IMR-90 (cell line): Measurements from ENCODE around the gene MCM5. TPM values are rescaled to one million over a fixed set of nuclear protein-coding genes. Genes with fewer than 3 reads are reported as not detected.

Source experiments
- ATAC-seq: fragments of 200-7000 bp; cut with Tn5 transposase; 2 replicates; pipeline ENCODE4 v1.9.1; 2020; ENCODE audit warnings: low read depth, mild to moderate bottlenecking, moderate library complexity
- BruUV-seq: library from RNA; stranded (reverse); fragments of 400-500 nt; replicated peaks from 2 replicates; lab custom pipeline; 2021; lab: Mats Ljungman, UMichigan
- CTCF ChIA-PET: fragments of 300-600 bp; formaldehyde crosslinking; extraction: SDS; loops from one replicate; lab custom pipeline; 2021; ENCODE audit warnings: antibody characterized with exemption; lab: Yijun Ruan, JAX
- POLR2A ChIA-PET: fragments of 300-600 bp; sonication (Branson Sonifier 250); formaldehyde crosslinking; loops from one replicate; lab custom pipeline; 2022; ENCODE audit warnings: antibody characterized with exemption; ENCODE audit not compliant: unreplicated experiment; lab: Charles Lee
- DNase-seq: peaks from one replicate; pipeline ENCODE4 v3.0.0; 2013
- H2AFZ ChIP-seq: replicated peaks from 2 replicates; pipeline ENCODE3; 2013; ENCODE audit warnings: low read length, mild to moderate bottlenecking; ENCODE audit not compliant: poor library complexity
- H2AK5ac ChIP-seq: 2 replicates; pipeline ENCODE4 v1.6.1; 2013; ENCODE audit warnings: low read depth, low read length, inconsistent platforms
- H2AK9ac ChIP-seq: replicated peaks from 2 replicates; pipeline ENCODE3; 2013; ENCODE audit warnings: mild to moderate bottlenecking, low read depth, low read length, moderate library complexity; ENCODE audit not compliant: poor library complexity
- H2BK120ac ChIP-seq: 2 replicates; pipeline ENCODE4 v1.6.1; 2013; ENCODE audit warnings: low read depth, low read length, inconsistent platforms
- H2BK15ac ChIP-seq: 3 replicates; pipeline ENCODE4 v1.6.1; 2013; ENCODE audit warnings: low read depth, low read length, inconsistent platforms
- H2BK20ac ChIP-seq: 2 replicates; pipeline ENCODE4 v1.6.1; 2013; ENCODE audit warnings: low read depth, mild to moderate bottlenecking, inconsistent platforms, low read length, moderate library complexity
- H2BK5ac ChIP-seq: 2 replicates; pipeline ENCODE4 v1.6.1; 2013; ENCODE audit warnings: mild to moderate bottlenecking, low read depth, low read length, inconsistent platforms; ENCODE audit not compliant: poor library complexity, severe bottlenecking
- H3K14ac ChIP-seq: replicated peaks from 2 replicates; pipeline ENCODE4 v1.6.1; 2013; ENCODE audit warnings: low read depth, low read length, inconsistent platforms
- H3K18ac ChIP-seq: 2 replicates; pipeline ENCODE4 v1.6.1; 2013; ENCODE audit warnings: low read depth, low read length, control low read depth
- H3K23ac ChIP-seq: 2 replicates; pipeline ENCODE4 v1.6.1; 2013; ENCODE audit warnings: low read depth, low read length, inconsistent platforms
- H3K27ac ChIP-seq: 2 replicates; pipeline ENCODE4 v1.5.1; 2013; ENCODE audit warnings: mild to moderate bottlenecking, control low read depth, low read length; ENCODE audit not compliant: insufficient read depth
- H3K27me3 ChIP-seq: 2 replicates; pipeline ENCODE4 v1.6.1; 2013; ENCODE audit warnings: low read length; ENCODE audit not compliant: control insufficient read depth, insufficient read depth
- H3K36me3 ChIP-seq: 2 replicates; pipeline ENCODE4 v1.6.1; 2013; ENCODE audit warnings: low read length, mixed read lengths; ENCODE audit not compliant: control insufficient read depth, insufficient read depth
- H3K4ac ChIP-seq: 2 replicates; pipeline ENCODE4 v1.6.1; 2013; ENCODE audit warnings: low read depth, low read length, inconsistent platforms
- H3K4me1 ChIP-seq: 2 replicates; pipeline ENCODE4 v1.6.1; 2013; ENCODE audit warnings: low read length, mixed read lengths; ENCODE audit not compliant: control insufficient read depth, insufficient read depth
- H3K4me2 ChIP-seq: 2 replicates; pipeline ENCODE4 v1.6.1; 2013; ENCODE audit warnings: low read depth, mild to moderate bottlenecking, control low read depth, low read length, moderate library complexity
- H3K4me3 ChIP-seq: 2 replicates; pipeline ENCODE4 v1.5.1; 2013; ENCODE audit warnings: low read depth, mild to moderate bottlenecking, control low read depth, low read length, moderate library complexity; ENCODE audit not compliant: insufficient read depth
- H3K56ac ChIP-seq: 2 replicates; pipeline ENCODE4 v1.6.1; 2013; ENCODE audit warnings: low read length, inconsistent platforms; ENCODE audit not compliant: insufficient read depth; ENCODE audit errors: extremely low read depth
- H3K79me1 ChIP-seq, 2 experiments: 2 replicates each; pipeline ENCODE4 v1.6.1; 2013; ENCODE audit warnings: low read length in 2 of 2, inconsistent platforms in 1 of 2, low read depth in 1 of 2
- H3K9ac ChIP-seq: 2 replicates; pipeline ENCODE4 v1.6.1; 2013; ENCODE audit warnings: low read depth, low read length, control low read depth
- H3K9me1 ChIP-seq: 2 replicates; pipeline ENCODE4 v1.6.1; 2013; ENCODE audit warnings: low read length, inconsistent platforms; ENCODE audit not compliant: insufficient read depth
- H3K9me3 ChIP-seq: 2 replicates; pipeline ENCODE4 v1.6.1; 2013; ENCODE audit warnings: low read length; ENCODE audit not compliant: control insufficient read depth, insufficient read depth
- H4K20me1 ChIP-seq: 2 replicates; pipeline ENCODE4 v1.6.1; 2013; ENCODE audit warnings: low read length, inconsistent platforms; ENCODE audit not compliant: insufficient read depth
- H4K5ac ChIP-seq: 2 replicates; pipeline ENCODE4 v1.6.1; 2013; ENCODE audit warnings: mild to moderate bottlenecking, low read depth, low read length, control low read depth
- H4K8ac ChIP-seq, 2 experiments: 2 replicates each; pipeline ENCODE4 v1.6.1; 2013; ENCODE audit warnings: low read depth in 2 of 2, low read length in 2 of 2, control low read depth in 1 of 2, inconsistent platforms in 1 of 2
- H4K91ac ChIP-seq: 2 replicates; pipeline ENCODE4 v1.6.1; 2013; ENCODE audit warnings: low read depth, low read length, inconsistent platforms; ENCODE audit not compliant: insufficient read depth
- BHLHE40 ChIP-seq: fragments of 150-350 bp; IDR thresholded peaks from 2 replicates; pipeline ENCODE4 v1.6.1; 2016; ENCODE audit warnings: mild to moderate bottlenecking, low read depth, low read length
- CHD1 ChIP-seq: IDR thresholded peaks from 2 replicates; pipeline ENCODE4 v1.6.1; 2012; ENCODE audit warnings: low read depth, low read length, improper control_type of control experiment
- CTCF ChIP-seq: conservative IDR thresholded peaks from 2 replicates; pipeline ENCODE4 v1.5.1; 2012; ENCODE audit warnings: mild to moderate bottlenecking, low read depth, low read length, improper control_type of control experiment
- ELK1 ChIP-seq: fragments of 150-350 bp; IDR thresholded peaks from 2 replicates; pipeline ENCODE4 v1.6.1; 2016; ENCODE audit warnings: low read depth, mild to moderate bottlenecking, low read length, moderate library complexity, borderline replicate concordance
- FOS ChIP-seq: fragments of 150-350 bp; IDR thresholded peaks from 2 replicates; pipeline ENCODE4 v1.6.1; 2016; ENCODE audit warnings: low read depth, low read length
- MAZ ChIP-seq: IDR thresholded peaks from 2 replicates; pipeline ENCODE4 v1.6.1; 2012; ENCODE audit warnings: low read depth, mild to moderate bottlenecking, low read length, improper control_type of control experiment, moderate library complexity, borderline replicate concordance
- MXI1 ChIP-seq: IDR thresholded peaks from 2 replicates; pipeline ENCODE4 v1.6.1; 2012; ENCODE audit warnings: low read depth, mild to moderate bottlenecking, low read length, moderate library complexity, borderline replicate concordance
- RAD21 ChIP-seq: IDR thresholded peaks from 2 replicates; pipeline ENCODE4 v1.6.1; 2012; ENCODE audit warnings: low read length, improper control_type of control experiment
- RFX5 ChIP-seq: IDR thresholded peaks from 2 replicates; pipeline ENCODE4 v1.8.0; 2012; ENCODE audit warnings: low read depth, mild to moderate bottlenecking, low read length, moderate library complexity
- SMC3 ChIP-seq: fragments of 150-350 bp; IDR thresholded peaks from 2 replicates; pipeline ENCODE4 v1.6.1; 2016; ENCODE audit warnings: low read depth, mild to moderate bottlenecking, antibody characterized with exemption, low read length, moderate library complexity
- USF2 ChIP-seq: fragments of 150-350 bp; IDR thresholded peaks from 2 replicates; pipeline ENCODE4 v1.6.1; 2017; ENCODE audit warnings: mild to moderate bottlenecking, antibody characterized with exemption, low read length, low read depth
- WGBS, 2 experiments: methylation state at CpG; one replicate each; pipeline versions ENCODE4 v1.1.5 to v1.1.7; 2013; ENCODE audit warnings: missing lambda C conversion rate in 2 of 2; ENCODE audit not compliant: insufficient read length in 1 of 2; ENCODE audit errors: extremely low coverage in 2 of 2; 5-methylcytosine and 5-hydroxymethylcytosine counted together
- dilution Hi-C: fragments of 300-500 bp; cut with HindIII; formaldehyde crosslinking; loops from one replicate; pipeline ENCODE4 v1.14.3; 2018; ENCODE audit warnings: low sequenced_read_pairs; ENCODE audit not compliant: unreplicated experiment
- in situ Hi-C: fragments of 300-500 bp; cut with MboI; formaldehyde crosslinking; loops from 3 replicates; pipeline ENCODE4 v1.14.3; 2019; ENCODE audit warnings: low sequenced_read_pairs, inconsistent platforms, mixed read lengths
- intact Hi-C: fragments of 100-400 bp; cut with micrococcal nuclease; formaldehyde crosslinking; loops from 2 replicates; pipeline ENCODE4 v1.10.0; 2022
- polyA plus RNA-seq, 3 experiments: library from polyadenylated mRNA; depleted of rRNA; stranded (reverse); fragments of >200 nt; gene quantifications; 2 replicates each; pipeline ENCODE4 v1.2.3, GENCODE V29; 2012; ENCODE audit warnings: low replicate concordance in 1 of 3
- total RNA-seq: library from RNA; depleted of rRNA; stranded (reverse); fragments of >200 nt; gene quantifications from 2 replicates; pipeline ENCODE4 v1.2.3, GENCODE V29; 2012

Gene MCM5
- total and polyA plus RNA-seq, 2 of the 4 experiments (the other 2 are of a cell fraction): 43.0 to 58.6 TPM

- Histone ChIP-seq H3K56ac (no peak overlapping the region), H2BK120ac (no peak overlapping the region), H3K18ac (no peak overlapping the region), H2AK5ac (no peak overlapping the region), H4K8ac (no peak overlapping the region), H3K23ac (no peak overlapping the region), H3K27me3 (no peaks in the 10 kb centered on the region), H3K79me1 (peaks cover 15 to 54% of the 10 kb centered on the region in 2 experiments), H2AFZ (no peak overlapping the region), H3K4ac (no peak overlapping the region), H3K14ac (no peak overlapping the region), H3K9ac (no peak overlapping the region), H3K9me3 (no peaks in the 10 kb centered on the region), H4K20me1 (peaks cover 16% of the 10 kb centered on the region; the same call in 1 of the 2 replicates), H3K36me3 (peaks cover 63% of the 10 kb centered on the region), H2BK5ac (no peak overlapping the region), H4K91ac (no peak overlapping the region), H2BK20ac (no peak overlapping the region), H3K4me2 (no peak overlapping the region), H3K4me3 (no peak overlapping the region), H3K4me1 (peaks cover 11% of the 10 kb centered on the region), H2BK15ac (no peak overlapping the region), H4K5ac (no peak overlapping the region), H3K27ac (no peak overlapping the region), H2AK9ac (no peak overlapping the region), H3K9me1 (peaks cover 11% of the 10 kb centered on the region; the same call in 1 of the 2 replicates)
- ATAC-seq: no peak
- CTCF ChIA-PET: no interaction called here
- 98% methylated on average over 8 of the region's 19 CpGs; no CpG with 5 or more reads in 1 of the 2 experiments for WGBS, 2 experiments
- dilution Hi-C loops (no loop called here), in situ Hi-C loops (no loop called here), intact Hi-C loops (no loop called here)
- no peak for DNase-seq
- POLR2A ChIA-PET: no interaction called here
- no peak for TF ChIP-seq MAZ
- no peak for TF ChIP-seq RFX5
- no peak for TF ChIP-seq SMC3
- TF ChIP-seq MXI1: no peak
- no peak for TF ChIP-seq RAD21
- no peak for TF ChIP-seq BHLHE40
- TF ChIP-seq ELK1: no peak
- TF ChIP-seq CTCF: no peak
- TF ChIP-seq CHD1: no peak
- TF ChIP-seq USF2: no peak
- no peak for TF ChIP-seq FOS
- BruUV-seq: no TSS peak
Measured at GRCh38 chr22:35386670-35387288, 13.2 kb upstream of the MCM5 start.
